Upper lobe of left lung (tissue), 4 donors: Measurements from ENCODE around the gene FKBP1A.

Experiments used
- EP300 ChIP-seq, 4 donors: sonication (generic); formaldehyde crosslinking; IDR thresholded peaks; one replicate each; pipeline ENCODE4 v1.5.1; 2017; ENCODE audit warnings: antibody characterized with exemption in 4 of 4, control low read depth in 2 of 4
- POLR2A ChIP-seq, 4 donors: fragments of 450-650 bp; IDR thresholded peaks; one replicate each; pipeline ENCODE4 v1.5.1; 2016 to 2017; ENCODE audit warnings: antibody characterized with exemption in 4 of 4, mild to moderate bottlenecking in 2 of 4
- POLR2AphosphoS5 ChIP-seq, 2 donors: sonication (generic); formaldehyde crosslinking; IDR thresholded peaks; one replicate each; pipeline ENCODE4 v1.5.1; 2017; ENCODE audit warnings: antibody characterized with exemption in 2 of 2
- TF ChIP-seq, protein P1 (sequence below), 6 experiments: fragments of 450-650 bp in 4 of 6; fragments of 200-600 bp in 2 of 6; sonication (generic) in 2 of 6; IDR thresholded peaks; one replicate each; pipeline ENCODE4 v1.5.1; 2016 to 2019; ENCODE audit warnings: antibody characterized with exemption in 6 of 6

DNA sequence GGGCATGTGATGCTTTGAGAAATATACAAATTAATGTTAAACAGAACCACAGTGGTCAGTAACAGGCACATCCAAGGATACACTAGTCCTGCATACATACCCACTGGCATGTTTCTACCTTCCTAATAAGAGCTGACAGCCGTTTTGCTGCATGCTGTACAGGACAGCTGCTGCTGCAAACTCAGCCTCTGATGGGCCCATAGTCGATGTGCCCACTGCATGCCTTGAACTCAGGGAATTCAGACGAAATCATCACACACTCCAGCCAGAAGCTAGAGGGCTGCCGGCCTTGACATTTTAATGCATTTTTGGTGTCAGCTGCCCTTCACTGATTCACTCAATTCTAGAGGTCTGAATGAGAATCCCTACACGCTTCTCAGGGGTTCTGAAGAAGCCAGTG lies 29.3 kb downstream of the FKBP1A start:
- TF ChIP-seq EP300 (IDR thresholded peaks at IDR 0.05) (no peak), POLR2A (IDR thresholded peaks at IDR 0.05) (no peak), POLR2AphosphoS5 (IDR thresholded peaks at IDR 0.05) (no peak)
- TF ChIP-seq, protein P1, sequence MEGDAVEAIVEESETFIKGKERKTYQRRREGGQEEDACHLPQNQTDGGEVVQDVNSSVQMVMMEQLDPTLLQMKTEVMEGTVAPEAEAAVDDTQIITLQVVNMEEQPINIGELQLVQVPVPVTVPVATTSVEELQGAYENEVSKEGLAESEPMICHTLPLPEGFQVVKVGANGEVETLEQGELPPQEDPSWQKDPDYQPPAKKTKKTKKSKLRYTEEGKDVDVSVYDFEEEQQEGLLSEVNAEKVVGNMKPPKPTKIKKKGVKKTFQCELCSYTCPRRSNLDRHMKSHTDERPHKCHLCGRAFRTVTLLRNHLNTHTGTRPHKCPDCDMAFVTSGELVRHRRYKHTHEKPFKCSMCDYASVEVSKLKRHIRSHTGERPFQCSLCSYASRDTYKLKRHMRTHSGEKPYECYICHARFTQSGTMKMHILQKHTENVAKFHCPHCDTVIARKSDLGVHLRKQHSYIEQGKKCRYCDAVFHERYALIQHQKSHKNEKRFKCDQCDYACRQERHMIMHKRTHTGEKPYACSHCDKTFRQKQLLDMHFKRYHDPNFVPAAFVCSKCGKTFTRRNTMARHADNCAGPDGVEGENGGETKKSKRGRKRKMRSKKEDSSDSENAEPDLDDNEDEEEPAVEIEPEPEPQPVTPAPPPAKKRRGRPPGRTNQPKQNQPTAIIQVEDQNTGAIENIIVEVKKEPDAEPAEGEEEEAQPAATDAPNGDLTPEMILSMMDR (IDR thresholded peaks at IDR 0.05): no peak
